A673 (cell line): ENCODE data around the gene CFL2.

Experiments used
- EZH2 ChIP-seq: fragments of 200-600 bp; sonication (generic); IDR thresholded peaks from 2 replicates; pipeline ENCODE4 v1.6.1; 2017; ENCODE audit warnings: borderline replicate concordance, low read depth, mild to moderate bottlenecking, mixed read lengths, antibody characterized with exemption, low read length; ENCODE audit not compliant: poor library complexity, severe bottlenecking
- TF ChIP-seq, protein P1 (sequence below): fragments of 300-800, 200-600 bp; sonication (generic); conservative IDR thresholded peaks from 2 replicates; pipeline ENCODE4 v1.5.1; 2017; ENCODE audit warnings: low read depth, mild to moderate bottlenecking, antibody characterized with exemption, low read length, moderate library complexity, mixed read lengths

DNA sequence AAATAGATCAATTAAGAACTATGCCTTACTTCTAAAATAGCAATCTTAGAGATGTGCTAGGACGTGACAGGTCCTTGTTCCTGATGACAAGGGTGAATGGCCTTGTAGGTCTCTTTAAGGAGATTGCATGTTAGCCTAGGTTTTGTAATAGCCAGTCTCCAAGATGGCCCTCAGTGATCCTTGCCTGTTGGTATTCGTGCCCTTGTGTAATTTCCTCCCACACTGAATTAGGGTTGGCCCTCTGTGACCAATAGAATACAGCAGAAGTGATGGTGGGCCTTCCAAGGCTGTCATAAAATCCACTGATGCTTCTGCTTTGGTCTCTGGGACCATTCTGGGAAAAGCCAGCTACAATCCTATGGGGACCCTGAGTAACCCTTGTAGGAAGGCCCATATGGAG lies 46.3 kb downstream of the CFL2 start:
- TF ChIP-seq, protein P1, sequence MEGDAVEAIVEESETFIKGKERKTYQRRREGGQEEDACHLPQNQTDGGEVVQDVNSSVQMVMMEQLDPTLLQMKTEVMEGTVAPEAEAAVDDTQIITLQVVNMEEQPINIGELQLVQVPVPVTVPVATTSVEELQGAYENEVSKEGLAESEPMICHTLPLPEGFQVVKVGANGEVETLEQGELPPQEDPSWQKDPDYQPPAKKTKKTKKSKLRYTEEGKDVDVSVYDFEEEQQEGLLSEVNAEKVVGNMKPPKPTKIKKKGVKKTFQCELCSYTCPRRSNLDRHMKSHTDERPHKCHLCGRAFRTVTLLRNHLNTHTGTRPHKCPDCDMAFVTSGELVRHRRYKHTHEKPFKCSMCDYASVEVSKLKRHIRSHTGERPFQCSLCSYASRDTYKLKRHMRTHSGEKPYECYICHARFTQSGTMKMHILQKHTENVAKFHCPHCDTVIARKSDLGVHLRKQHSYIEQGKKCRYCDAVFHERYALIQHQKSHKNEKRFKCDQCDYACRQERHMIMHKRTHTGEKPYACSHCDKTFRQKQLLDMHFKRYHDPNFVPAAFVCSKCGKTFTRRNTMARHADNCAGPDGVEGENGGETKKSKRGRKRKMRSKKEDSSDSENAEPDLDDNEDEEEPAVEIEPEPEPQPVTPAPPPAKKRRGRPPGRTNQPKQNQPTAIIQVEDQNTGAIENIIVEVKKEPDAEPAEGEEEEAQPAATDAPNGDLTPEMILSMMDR, result no peak
- TF ChIP-seq EZH2, result no peak
